ENCODE results near the gene CMTM6.

- TF ChIP-seq EZH2 (IDR thresholded peaks at IDR 0.05) (no peak), CTCF (IDR thresholded peaks at IDR 0.05) (no peak), EZH2phosphoT487 (IDR thresholded peaks at IDR 0.05) (no peak)
Observed at GRCh38 chr3:32443478-32443877, 59.2 kb downstream of the CMTM6 start.
